ENCODE data around the gene PLEKHH1.
A peak's percentile ranks its signal among the peaks of the same experiment; 100 is the strongest.

The PLEKHH1 gene

DNA sequence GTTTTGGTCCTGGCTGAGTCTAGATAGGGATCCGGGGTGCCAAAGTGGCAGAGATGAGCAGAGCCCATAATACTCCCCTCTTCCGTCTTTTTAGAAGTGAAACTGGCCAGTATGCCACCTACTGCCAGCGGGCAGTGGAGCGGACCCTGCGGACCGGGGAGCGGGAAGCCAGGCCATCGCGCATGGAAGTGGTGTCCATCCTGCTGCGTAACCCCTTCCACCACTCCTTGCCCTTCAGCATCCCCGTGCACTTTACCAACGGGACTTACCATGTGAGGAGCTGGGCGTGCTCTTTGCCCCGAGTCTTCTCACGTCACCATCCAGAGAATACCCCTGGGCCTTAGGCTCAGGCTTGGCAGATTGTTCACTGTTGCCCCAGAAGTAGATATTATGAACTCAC, 46.0 kb downstream of the PLEKHH1 start:
- DNase-seq (ENCODE audit: low read depth): no peak
- no peak overlapping the region for H3K4me3 ChIP-seq (ENCODE audit: low read depth, low read length)
- TF ChIP-seq, protein P1, sequence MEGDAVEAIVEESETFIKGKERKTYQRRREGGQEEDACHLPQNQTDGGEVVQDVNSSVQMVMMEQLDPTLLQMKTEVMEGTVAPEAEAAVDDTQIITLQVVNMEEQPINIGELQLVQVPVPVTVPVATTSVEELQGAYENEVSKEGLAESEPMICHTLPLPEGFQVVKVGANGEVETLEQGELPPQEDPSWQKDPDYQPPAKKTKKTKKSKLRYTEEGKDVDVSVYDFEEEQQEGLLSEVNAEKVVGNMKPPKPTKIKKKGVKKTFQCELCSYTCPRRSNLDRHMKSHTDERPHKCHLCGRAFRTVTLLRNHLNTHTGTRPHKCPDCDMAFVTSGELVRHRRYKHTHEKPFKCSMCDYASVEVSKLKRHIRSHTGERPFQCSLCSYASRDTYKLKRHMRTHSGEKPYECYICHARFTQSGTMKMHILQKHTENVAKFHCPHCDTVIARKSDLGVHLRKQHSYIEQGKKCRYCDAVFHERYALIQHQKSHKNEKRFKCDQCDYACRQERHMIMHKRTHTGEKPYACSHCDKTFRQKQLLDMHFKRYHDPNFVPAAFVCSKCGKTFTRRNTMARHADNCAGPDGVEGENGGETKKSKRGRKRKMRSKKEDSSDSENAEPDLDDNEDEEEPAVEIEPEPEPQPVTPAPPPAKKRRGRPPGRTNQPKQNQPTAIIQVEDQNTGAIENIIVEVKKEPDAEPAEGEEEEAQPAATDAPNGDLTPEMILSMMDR (conservative IDR thresholded peaks at IDR 0.05; ENCODE audit: low read depth, low read length): no peak

DNA sequence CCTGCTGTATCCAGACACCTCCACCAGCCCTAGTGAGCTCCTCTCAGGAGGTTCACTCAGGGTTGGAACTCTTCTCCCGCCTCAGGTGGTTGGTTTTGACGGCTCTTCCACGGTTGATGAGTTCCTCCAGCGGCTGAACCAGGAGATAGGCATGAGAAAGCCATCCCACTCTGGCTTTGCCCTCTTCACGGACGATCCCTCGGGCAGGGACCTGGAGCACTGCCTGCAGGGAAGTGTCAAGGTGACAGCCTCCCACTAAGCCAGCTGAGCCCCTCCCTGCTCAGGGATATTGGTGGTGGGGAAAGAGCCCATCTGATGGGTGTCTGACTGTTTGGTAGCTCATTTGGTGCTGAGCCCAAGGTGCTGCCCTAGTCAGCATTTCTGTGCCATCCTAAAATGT, 46.5 kb downstream of the PLEKHH1 start:
- TF ChIP-seq, protein P1 (conservative IDR thresholded peaks at IDR 0.05; ENCODE audit: low read depth, low read length): no peak
- no peak overlapping the region for H3K4me3 ChIP-seq (ENCODE audit: low read depth, low read length)
- DNase-seq (ENCODE audit: low read depth): no peak

DNA sequence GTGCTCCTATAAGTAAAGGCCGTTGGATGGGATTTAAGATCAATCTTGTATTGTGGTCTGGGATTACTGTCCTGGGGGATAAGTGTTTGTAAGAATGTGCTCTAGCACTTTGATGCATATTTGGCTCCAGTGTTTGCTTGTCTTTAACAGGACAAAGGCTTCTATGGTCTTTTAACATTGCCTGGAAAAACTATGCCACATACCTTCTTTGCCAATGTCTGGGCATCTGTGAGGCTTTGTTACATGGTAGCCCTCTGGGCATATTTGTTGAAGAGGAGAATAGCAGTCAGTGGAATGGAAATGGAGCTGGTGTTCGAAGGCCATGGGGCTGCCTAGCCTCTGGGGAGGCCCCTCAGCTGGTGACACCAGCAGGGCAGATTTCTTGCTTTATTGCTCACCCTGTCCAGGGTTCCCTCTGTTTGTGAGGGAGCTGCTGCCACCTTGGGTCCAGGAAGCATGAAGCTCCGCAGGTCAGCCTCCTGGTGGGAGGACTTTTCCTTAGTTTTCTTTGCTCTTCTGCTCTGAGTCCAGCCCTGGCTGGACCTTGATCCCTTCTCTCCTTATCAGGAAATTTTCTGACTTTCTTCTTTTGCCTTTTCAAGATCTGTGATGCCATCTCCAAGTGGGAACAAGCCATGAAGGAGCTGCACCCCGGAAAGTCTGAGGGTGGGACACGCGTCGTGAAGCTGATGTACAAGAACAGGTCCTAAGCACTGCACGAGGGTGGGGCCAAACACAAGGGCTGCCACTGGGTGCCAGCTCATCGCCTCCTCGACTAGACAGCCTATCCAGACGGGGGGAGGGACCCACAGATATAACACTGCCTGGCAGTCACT, 47.5 kb downstream of the PLEKHH1 start:
- DNase-seq (ENCODE audit: low read depth): no peak
- TF ChIP-seq, protein P1 (conservative IDR thresholded peaks at IDR 0.05; ENCODE audit: low read depth, low read length): no peak
- no peak overlapping the region for H3K4me3 ChIP-seq (ENCODE audit: low read depth, low read length)

DNA sequence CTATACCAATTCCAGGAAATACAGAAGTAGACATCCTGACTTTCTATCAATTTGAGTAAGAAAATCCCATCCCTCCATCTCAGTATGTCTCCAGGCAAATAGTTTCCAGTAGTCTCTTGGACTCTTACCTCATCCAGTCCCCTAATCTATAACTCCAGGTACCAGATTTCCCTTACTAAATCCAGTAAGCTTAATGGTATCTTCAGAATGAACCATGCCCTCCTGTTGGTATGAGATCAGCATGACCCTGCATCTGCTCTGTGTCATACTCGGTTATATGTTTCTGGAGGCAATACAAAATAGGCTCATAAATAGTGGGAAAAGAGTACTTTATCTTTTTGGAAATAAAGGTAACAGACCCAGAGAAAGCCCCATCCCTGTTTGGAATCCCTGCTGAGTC, 48.6 kb downstream of the PLEKHH1 start:
- no peak for DNase-seq (ENCODE audit: low read depth)
- TF ChIP-seq, protein P1 (conservative IDR thresholded peaks at IDR 0.05; ENCODE audit: low read depth, low read length): no peak
- no peak overlapping the region for H3K4me3 ChIP-seq (ENCODE audit: low read depth, low read length)

DNA sequence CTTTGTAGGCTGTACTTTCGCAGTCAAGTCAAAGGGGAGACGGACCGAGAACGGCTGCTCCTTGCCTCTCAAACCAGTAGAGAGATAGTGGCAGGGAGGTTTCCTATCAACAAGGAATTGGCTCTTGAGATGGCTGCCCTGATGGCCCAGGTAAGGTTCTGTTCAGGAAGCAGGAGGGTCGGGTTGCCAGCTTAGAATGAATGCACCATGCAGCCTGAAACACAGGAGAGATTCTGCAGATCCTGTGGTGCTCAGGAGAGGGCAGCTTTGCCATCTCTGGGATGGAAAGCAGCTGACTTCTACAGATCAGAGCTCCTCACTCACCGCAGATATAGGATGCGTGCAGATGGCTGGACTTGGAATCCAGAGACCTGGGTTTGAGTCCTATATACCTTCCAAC, 49.0 kb downstream of the PLEKHH1 start:
- TF ChIP-seq, protein P1 (conservative IDR thresholded peaks at IDR 0.05; ENCODE audit: low read depth, low read length): no peak
- H3K4me3 ChIP-seq (ENCODE audit: low read depth, low read length): no peak overlapping the region
- no peak for DNase-seq (ENCODE audit: low read depth)

DNA sequence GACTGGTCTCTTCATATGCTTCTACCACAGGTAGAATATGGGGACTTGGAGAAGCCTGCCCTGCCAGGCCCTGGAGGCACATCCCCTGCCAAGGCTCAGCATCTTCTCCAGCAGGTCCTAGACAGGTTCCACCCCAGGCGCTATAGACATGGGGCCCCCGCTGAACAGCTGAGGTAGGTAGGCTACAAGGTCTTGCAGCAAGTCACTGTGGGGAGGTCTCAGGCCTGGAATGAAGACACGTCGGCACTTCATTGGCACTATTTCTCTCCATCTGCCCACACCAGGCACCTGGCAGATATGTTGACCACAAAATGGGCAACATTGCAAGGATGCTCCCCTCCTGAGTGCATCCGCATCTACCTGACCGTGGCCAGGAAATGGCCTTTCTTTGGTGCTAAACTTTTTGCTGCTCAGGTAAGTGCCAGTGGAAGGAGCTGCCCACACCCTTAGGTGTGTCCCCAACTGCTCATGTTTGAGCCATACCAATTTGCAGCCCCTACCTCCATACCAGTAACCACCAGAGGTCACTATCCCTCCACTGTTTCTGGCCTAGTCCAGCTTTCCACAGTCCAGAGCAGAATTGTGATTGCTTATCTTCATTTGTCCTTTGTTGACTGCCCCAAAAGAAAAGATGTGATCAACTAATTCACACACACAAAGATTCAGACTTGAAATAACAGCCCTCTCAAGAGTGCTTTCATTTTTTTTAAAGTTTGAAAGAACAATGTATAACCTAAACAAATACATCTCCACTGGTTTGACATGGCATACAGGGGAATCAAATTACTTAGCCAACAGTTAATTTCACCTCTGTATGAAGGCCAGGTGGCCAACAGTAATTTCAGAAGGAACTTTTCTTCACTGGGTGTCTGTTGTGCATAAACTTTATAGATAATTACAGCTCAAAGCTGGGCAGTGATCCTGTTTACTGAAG, 50.9 kb downstream of the PLEKHH1 start:
- no peak overlapping the region for H3K4me3 ChIP-seq (ENCODE audit: low read depth, low read length)
- DNase-seq (ENCODE audit: low read depth): peak; percentile 75
- TF ChIP-seq, protein P1 (conservative IDR thresholded peaks at IDR 0.05; ENCODE audit: low read depth, low read length): peak; percentile 88

Data from choroid plexus epithelial cell (primary cell).